Retinal pigment epithelial cell (primary cell): ENCODE results near the gene FADS3.

Experiments
- DNase-seq: peaks from one replicate; pipeline ENCODE4 v3.0.0-alpha.2; 2010; ENCODE audit warnings: low read depth
- H3K4me3 ChIP-seq: 2 replicates; pipeline ENCODE4 v1.5.1; 2011; ENCODE audit warnings: mild to moderate bottlenecking, low read length, control low read depth, moderate library complexity
- CTCF ChIP-seq: conservative IDR thresholded peaks from 2 replicates; pipeline ENCODE4 v1.5.1; 2011; ENCODE audit warnings: low read depth, low read length, control low read depth, inconsistent platforms

Gene FADS3

GRCh38 chr11:61829806-61830205 lies 61.5 kb downstream of the FADS3 start:
- no peak for DNase-seq
- no peak for TF ChIP-seq CTCF
- H3K4me3 ChIP-seq, result peak overlapping the region; percentile 93

GRCh38 chr11:61828629-61829407 lies 62.5 kb downstream of the FADS3 start:
- peak; percentile 49 for TF ChIP-seq CTCF
- H3K4me3 ChIP-seq, result peak overlapping the region; percentile 93
- DNase-seq, result peak; percentile 68

- TF ChIP-seq CTCF, result no peak
- H3K4me3 ChIP-seq, result peak overlapping the region; percentile 93
- DNase-seq, result no peak
Measured at GRCh38 chr11:61828379-61828628, 63.0 kb downstream of the FADS3 start.

- peak; percentile 11 for TF ChIP-seq CTCF
- H3K4me3 ChIP-seq, result peak within 1 kb of the TSS; percentile 93
- DNase-seq, result peak; percentile 83
Measured at GRCh38 chr11:61827571-61828378, 63.6 kb downstream of the FADS3 start, which contains the start of gene FADS2. Gene FADS2 (plus strand): TSS chr11:61828300. CDS start chr11:61828391, 91 bp downstream.

- peak overlapping the region; percentile 93 for H3K4me3 ChIP-seq
- DNase-seq, result no peak
- no peak for TF ChIP-seq CTCF
Measured at GRCh38 chr11:61826930-61827570, 64.3 kb downstream of the FADS3 start.
